ENCODE results near the gene NFIX. TPM values are rescaled to one million over a fixed set of nuclear protein-coding genes. Genes with fewer than 3 reads are reported as not detected.

NFIX gene
- total and polyA plus RNA-seq, 2 of the 13 experiments (the other 11 are each of a cell fraction or from before 2014, with no cell fraction given): 3.4 to 5.4 TPM

DNA sequence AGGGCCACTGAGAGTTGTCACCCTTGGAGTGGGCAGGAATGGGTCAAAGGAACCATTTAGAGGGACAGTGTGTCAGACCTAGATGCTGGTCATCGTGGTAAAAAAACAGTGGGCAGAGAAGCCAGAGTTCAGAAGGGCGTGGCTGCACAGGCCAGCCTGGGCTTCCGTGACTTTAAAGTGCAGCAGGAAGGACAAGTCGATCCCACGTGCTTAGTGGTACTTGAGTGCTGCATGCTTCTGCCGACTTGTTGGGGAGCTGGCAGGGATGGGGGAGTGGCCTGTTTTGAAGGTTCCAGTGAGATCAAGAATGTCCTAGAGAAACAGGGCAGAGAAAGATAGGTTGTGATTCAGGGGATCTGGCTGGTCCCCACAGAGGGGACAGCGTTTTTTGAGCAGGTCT is 90.4 kb downstream of the NFIX start:
- no TSS peak for BruUV-seq (replicated peaks)
- ChIA-PET POLR2A (interaction anchor here (0.7 kb wide), 1 partner anchor 1018 kb away, joined by 3 read pairs; no protein-coding TSS in a partner anchor), CTCF (ENCODE audit: low intra/inter-chr PET ratio, low total read pairs) (no interaction called here)
- Histone ChIP-seq H3K36me3 (replicated peaks in 1 of 2; ENCODE audit: control insufficient read depth in 1 of 2, insufficient read depth in 2 of 2, low read length in 2 of 2) (peaks cover 5 to 28% of the 10 kb centered on the region in 2 experiments; a peak in 4 of 5 replicates), H3K4me2 (ENCODE audit: low read depth, low read length) (no peak overlapping the region), H3K27me3 (ENCODE audit: control insufficient read depth in 1 of 2, insufficient read depth in 2 of 2, low read length in 2 of 2) (no peaks in the 10 kb centered on the region), H3K9me3 (ENCODE audit: low read length) (no peaks in the 10 kb centered on the region), H3K27ac (ENCODE audit: extremely low read length, insufficient read depth, low read length) (no peak overlapping the region), H3K9ac (ENCODE audit: insufficient read depth, low read depth, low read length) (no peak overlapping the region), H4K20me1 (ENCODE audit: insufficient read depth, low read length) (no peaks in the 10 kb centered on the region), H3K4me3 (replicated peaks in 1 of 3; ENCODE audit: insufficient read depth in 1 of 3, low read depth in 2 of 3, low read length in 3 of 3) (no peak overlapping the region), H2AFZ (ENCODE audit: low read length) (no peak overlapping the region), H3K4me1 (ENCODE audit: insufficient read depth, low read length) (peaks cover 13% of the 10 kb centered on the region), H3K79me2 (ENCODE audit: insufficient read depth, low read length) (no peaks in the 10 kb centered on the region)
- ATAC-seq: no peak
- no peak for TF ChIP-seq ARNT2 (CRISPR knock-in tag; IDR thresholded peaks at IDR 0.05; ENCODE audit: low read depth)
- TF ChIP-seq, protein P1, sequence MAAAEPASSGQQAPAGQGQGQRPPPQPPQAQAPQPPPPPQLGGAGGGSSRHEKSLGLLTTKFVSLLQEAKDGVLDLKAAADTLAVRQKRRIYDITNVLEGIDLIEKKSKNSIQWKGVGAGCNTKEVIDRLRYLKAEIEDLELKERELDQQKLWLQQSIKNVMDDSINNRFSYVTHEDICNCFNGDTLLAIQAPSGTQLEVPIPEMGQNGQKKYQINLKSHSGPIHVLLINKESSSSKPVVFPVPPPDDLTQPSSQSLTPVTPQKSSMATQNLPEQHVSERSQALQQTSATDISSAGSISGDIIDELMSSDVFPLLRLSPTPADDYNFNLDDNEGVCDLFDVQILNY (CRISPR knock-in tag; conservative IDR thresholded peaks at IDR 0.05): no peak
- no peak for TF ChIP-seq JUNB (CRISPR knock-in tag; IDR thresholded peaks at IDR 0.05; ENCODE audit: borderline replicate concordance)
- no peak for TF ChIP-seq MAZ (IDR thresholded peaks at IDR 0.05; ENCODE audit: borderline replicate concordance, low read depth, low read length)
- no peak for TF ChIP-seq MAZ (CRISPR knock-in tag; IDR thresholded peaks at IDR 0.05; ENCODE audit: low read depth)
- no peak for TF ChIP-seq ATF7-NPFF (CRISPR knock-in tag; IDR thresholded peaks at IDR 0.05; ENCODE audit: low read depth)
- TF ChIP-seq, protein P2, sequence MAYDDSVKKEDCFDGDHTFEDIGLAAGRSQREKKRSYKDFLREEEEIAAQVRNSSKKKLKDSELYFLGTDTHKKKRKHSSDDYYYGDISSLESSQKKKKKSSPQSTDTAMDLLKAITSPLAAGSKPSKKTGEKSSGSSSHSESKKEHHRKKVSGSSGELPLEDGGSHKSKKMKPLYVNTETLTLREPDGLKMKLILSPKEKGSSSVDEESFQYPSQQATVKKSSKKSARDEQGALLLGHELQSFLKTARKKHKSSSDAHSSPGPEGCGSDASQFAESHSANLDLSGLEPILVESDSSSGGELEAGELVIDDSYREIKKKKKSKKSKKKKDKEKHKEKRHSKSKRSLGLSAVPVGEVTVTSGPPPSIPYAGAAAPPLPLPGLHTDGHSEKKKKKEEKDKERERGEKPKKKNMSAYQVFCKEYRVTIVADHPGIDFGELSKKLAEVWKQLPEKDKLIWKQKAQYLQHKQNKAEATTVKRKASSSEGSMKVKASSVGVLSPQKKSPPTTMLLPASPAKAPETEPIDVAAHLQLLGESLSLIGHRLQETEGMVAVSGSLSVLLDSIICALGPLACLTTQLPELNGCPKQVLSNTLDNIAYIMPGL (CRISPR knock-in tag; IDR thresholded peaks at IDR 0.05; ENCODE audit: borderline replicate concordance in 1 of 2, low read depth in 1 of 2): no peak
- no peak for TF ChIP-seq ZNF558 (CRISPR knock-in tag; IDR thresholded peaks at IDR 0.05; ENCODE audit: borderline replicate concordance)
- no peak for TF ChIP-seq CHCHD3 (CRISPR knock-in tag; IDR thresholded peaks at IDR 0.05)
- TF ChIP-seq ZNF552 (CRISPR knock-in tag; IDR thresholded peaks at IDR 0.05; ENCODE audit: borderline replicate concordance): no peak
- TF ChIP-seq ZNF20 (CRISPR knock-in tag; IDR thresholded peaks at IDR 0.05): no peak
- no peak for TF ChIP-seq SYNCRIP (IDR thresholded peaks at IDR 0.05; ENCODE audit: insufficient read depth, low read depth, low read length)
- TF ChIP-seq HNF4A (CRISPR knock-in tag; IDR thresholded peaks at IDR 0.05): no peak
- TF ChIP-seq ZSCAN9 (CRISPR knock-in tag; IDR thresholded peaks at IDR 0.05; ENCODE audit: borderline replicate concordance): no peak
- no peak for TF ChIP-seq ZNF749 (CRISPR knock-in tag; IDR thresholded peaks at IDR 0.05; ENCODE audit: borderline replicate concordance)
- TF ChIP-seq EEA1 (CRISPR knock-in tag; IDR thresholded peaks at IDR 0.05; ENCODE audit: borderline replicate concordance): no peak
- no peak for TF ChIP-seq ZSCAN12 (CRISPR knock-in tag; IDR thresholded peaks at IDR 0.05)
- TF ChIP-seq SAFB2 (CRISPR knock-in tag; IDR thresholded peaks at IDR 0.05; ENCODE audit: borderline replicate concordance, low read depth): no peak
- no peak for TF ChIP-seq NKX3-1 (CRISPR knock-in tag; IDR thresholded peaks at IDR 0.05)
- TF ChIP-seq ZNF567 (CRISPR knock-in tag; IDR thresholded peaks at IDR 0.05; ENCODE audit: borderline replicate concordance): no peak
- intact Hi-C loops (cut with micrococcal nuclease; ENCODE audit: unreplicated experiment) (no loop called here), in situ Hi-C loops (cut with HindIII; ENCODE audit: extremely low pct_ligation_motif_present, low pct_unique_long_range_greater_than_20kb) (no loop called here)
- FAIRE-seq: no peak
- no peak for DNase-seq (ENCODE audit: low spot score)
- WGBS (ENCODE audit: low lambda C conversion rate): 81% methylated on average over 7 of the region's 7 CpGs
